ENCODE results near the gene MRPL21. TPM values are rescaled to one million over a fixed set of nuclear protein-coding genes. Genes with fewer than 3 reads are reported as not detected.

The MRPL21 gene
- total RNA-seq, 6 experiments from 2014 or later = 18.8 to 50.4 (median 26.0) TPM

GRCh38 chr11:68933605-68934320, 30.1 kb upstream of the MRPL21 start:
- no peak for ATAC-seq
- 91% methylated on average over 7 of the region's 17 CpGs for WGBS (ENCODE audit: insufficient coverage, low coverage, low lambda C conversion rate, missing lambda C conversion rate)
- no peaks in the 10 kb centered on the region for H3K4me1 ChIP-seq

GRCh38 chr11:68932933-68933577, 29.4 kb upstream of the MRPL21 start:
- Histone ChIP-seq H3K27ac (no peak overlapping the region), H3K4me1 (no peaks in the 10 kb centered on the region), H3K36me3 (peaks cover 0 to 66% (median 32%) of the 10 kb centered on the region in 4 donors), H3K4me3 (no peak overlapping the region), H3K27me3 (no peaks in the 10 kb centered on the region), H3K9me3 (no peaks in the 10 kb centered on the region)
- TF ChIP-seq CTCF (IDR thresholded peaks at IDR 0.05) (no peak), POLR2A (IDR thresholded peaks at IDR 0.05) (no peak)
- 95% methylated on average over 7 of the region's 24 CpGs for WGBS (ENCODE audit: insufficient coverage, low coverage, low lambda C conversion rate, missing lambda C conversion rate)
- intact Hi-C loops (cut with DNase I) = no loop called here
- ATAC-seq = no peak
- no peak for DNase-seq

More at GRCh38 chr11:68933605-68934320, 30.1 kb upstream of the MRPL21 start:
- H3K9me3 ChIP-seq = no peaks in the 10 kb centered on the region
- DNase-seq = no peak
- intact Hi-C loops (cut with DNase I) = no loop called here
- no peak overlapping the region for H3K4me3 ChIP-seq
- H3K36me3 ChIP-seq = peaks cover 0 to 68% (median 29%) of the 10 kb centered on the region in 4 donors
- no peaks in the 10 kb centered on the region for H3K27me3 ChIP-seq
- no peak overlapping the region for H3K27ac ChIP-seq
- no peak for TF ChIP-seq CTCF (IDR thresholded peaks at IDR 0.05)
- no peak for TF ChIP-seq POLR2A (IDR thresholded peaks at IDR 0.05)

- DNase-seq (no peak), ATAC-seq (no peak)
- H3K9me3 ChIP-seq = no peaks in the 10 kb centered on the region
- H3K27me3 ChIP-seq = no peaks in the 10 kb centered on the region
- H3K36me3 ChIP-seq = peaks cover 0 to 61% (median 35%) of the 10 kb centered on the region in 4 donors
- intact Hi-C loops (cut with DNase I) = no loop called here
- no peak overlapping the region for H3K4me3 ChIP-seq
- H3K4me1 ChIP-seq = no peaks in the 10 kb centered on the region
- WGBS (ENCODE audit: insufficient coverage, low coverage, low lambda C conversion rate, missing lambda C conversion rate) = no CpG with 5 or more reads among the region's 7 CpGs
- no peak overlapping the region for H3K27ac ChIP-seq
- no peak for TF ChIP-seq CTCF (IDR thresholded peaks at IDR 0.05)
- no peak for TF ChIP-seq POLR2A (IDR thresholded peaks at IDR 0.05)
These were observed 28.7 kb upstream of the MRPL21 start for GRCh38 chr11:68932358-68932757.

GRCh38 chr11:68931911-68932310, 28.3 kb upstream of the MRPL21 start:
- no peaks in the 10 kb centered on the region for H3K27me3 ChIP-seq
- no peak for DNase-seq
- peaks cover 0 to 56% (median 31%) of the 10 kb centered on the region in 4 donors for H3K36me3 ChIP-seq
- H3K27ac ChIP-seq = no peak overlapping the region
- intact Hi-C loops (cut with DNase I) = no loop called here
- no peak overlapping the region for H3K4me3 ChIP-seq
- TF ChIP-seq POLR2A (IDR thresholded peaks at IDR 0.05) = no peak
- no peak for TF ChIP-seq CTCF (IDR thresholded peaks at IDR 0.05)
- 83% methylated on average over 17 of the region's 17 CpGs for WGBS (ENCODE audit: insufficient coverage, low coverage, low lambda C conversion rate, missing lambda C conversion rate)
- ATAC-seq = no peak
- no peaks in the 10 kb centered on the region for H3K4me1 ChIP-seq
- no peaks in the 10 kb centered on the region for H3K9me3 ChIP-seq
